Endothelial cell of umbilical vein (primary cell): ENCODE data around the gene FOXP4. TPM values are rescaled to one million over a fixed set of nuclear protein-coding genes. Genes with fewer than 3 reads are reported as not detected.

Source experiments
- BruUV-seq: library from RNA; stranded (reverse); fragments of 400-500 nt; replicated peaks from 2 replicates; lab custom pipeline; 2021; lab: Mats Ljungman, UMichigan
- CTCF ChIA-PET: fragments of 300-600, 350-600 bp; sonication (Branson Sonifier 250); formaldehyde crosslinking; loops from one replicate; lab custom pipeline; 2021; ENCODE audit warnings: antibody characterized with exemption, inconsistent platforms; lab: Charles Lee
- POLR2A ChIA-PET: fragments of 300-600, 350-600 bp; sonication (Branson Sonifier 250); formaldehyde crosslinking; loops from one replicate; lab custom pipeline; 2021; ENCODE audit warnings: antibody characterized with exemption, inconsistent platforms; lab: Charles Lee
- DNase-seq: peaks from one replicate; pipeline ENCODE4 v3.0.0-alpha.2; 2011; ENCODE audit warnings: low read depth, low spot score
- FAIRE-seq: peaks from 2 replicates; lab custom pipeline; 2011; peaks lifted over from hg19 to GRCh38; lab: Jason Lieb, UNC
- H2AFZ ChIP-seq: 2 replicates; pipeline ENCODE4 v1.6.0; 2012; ENCODE audit warnings: low read depth, low read length, control low read depth, inconsistent platforms
- H3K27ac ChIP-seq: 2 replicates; pipeline ENCODE4 v1.5.1; 2011; ENCODE audit warnings: low read depth, mild to moderate bottlenecking, control low read depth, low read length, moderate library complexity; ENCODE audit not compliant: insufficient read depth
- H3K27me3 ChIP-seq, 2 experiments: 2 replicates each; pipeline versions ENCODE4 v1.6.0 to v1.6.1; 2011; ENCODE audit warnings: low read length in 2 of 2, mixed read lengths in 1 of 2; ENCODE audit not compliant: control insufficient read depth in 2 of 2, insufficient read depth in 2 of 2
- H3K36me3 ChIP-seq, 2 experiments: 2 replicates in 1 of 2; 3 replicates in 1 of 2; pipeline ENCODE4 v1.5.1; 2011; ENCODE audit warnings: low read length in 2 of 2, mild to moderate bottlenecking in 1 of 2, moderate library complexity in 1 of 2; ENCODE audit not compliant: control insufficient read depth in 2 of 2, insufficient read depth in 2 of 2; ENCODE audit errors: extremely low read depth in 1 of 2
- H3K4me1 ChIP-seq: 3 replicates; pipeline ENCODE4 v1.5.1; 2011; ENCODE audit warnings: mild to moderate bottlenecking, low read length; ENCODE audit not compliant: control insufficient read depth, insufficient read depth; ENCODE audit errors: extremely low read depth
- H3K4me2 ChIP-seq: 2 replicates; pipeline ENCODE4 v1.6.1; 2011; ENCODE audit warnings: low read length, control low read depth, mixed read lengths; ENCODE audit not compliant: insufficient read depth
- H3K4me3 ChIP-seq, 3 experiments: fragments of 200-600 bp in 1 of 3; sonication (generic), shearing (Covaris generic) in 1 of 3; replicated peaks in 1 of 3; 2 replicates each; pipeline ENCODE4 v1.5.1; 2011 to 2016; ENCODE audit warnings: control low read depth in 3 of 3, low read length in 3 of 3, mild to moderate bottlenecking in 2 of 3, inconsistent platforms in 1 of 3, low read depth in 1 of 3, moderate library complexity in 1 of 3; ENCODE audit not compliant: insufficient read depth in 1 of 3
- H3K79me2 ChIP-seq: 2 replicates; pipeline ENCODE4 v1.6.0; 2012; ENCODE audit warnings: low read length, inconsistent platforms; ENCODE audit not compliant: control insufficient read depth, insufficient read depth
- H3K9ac ChIP-seq: replicated peaks from 2 replicates; pipeline ENCODE3; 2011; ENCODE audit warnings: low read length, control low read depth; ENCODE audit not compliant: insufficient read depth; ENCODE audit errors: extremely low read depth
- H3K9me1 ChIP-seq: replicated peaks from 3 replicates; pipeline ENCODE4 v1.6.0; 2011; ENCODE audit warnings: mild to moderate bottlenecking, low read length; ENCODE audit not compliant: control insufficient read depth, insufficient read depth; ENCODE audit errors: extremely low read depth
- H3K9me3 ChIP-seq: replicated peaks from 2 replicates; pipeline ENCODE4 v1.5.1; 2012; ENCODE audit warnings: low read length, inconsistent platforms; ENCODE audit not compliant: control insufficient read depth, insufficient read depth
- H4K20me1 ChIP-seq: replicated peaks from 2 replicates; pipeline ENCODE3; 2011; ENCODE audit warnings: mild to moderate bottlenecking, low read length; ENCODE audit not compliant: control insufficient read depth, insufficient read depth; ENCODE audit errors: extremely low read depth
- EZH2 ChIP-seq: IDR thresholded peaks from 2 replicates; pipeline ENCODE4 v1.6.1; 2012; ENCODE audit warnings: borderline replicate concordance, low read depth, mild to moderate bottlenecking, moderate library complexity, low read length, inconsistent platforms; ENCODE audit not compliant: severe bottlenecking
- FOS ChIP-seq: IDR thresholded peaks from 2 replicates; pipeline ENCODE4 v1.6.1; 2011; ENCODE audit warnings: mild to moderate bottlenecking, low read length, moderate library complexity, borderline replicate concordance; ENCODE audit not compliant: insufficient read depth
- GATA2 ChIP-seq: IDR thresholded peaks from 2 replicates; pipeline ENCODE4 v1.7.0; 2011; ENCODE audit warnings: low read depth, mild to moderate bottlenecking, moderate library complexity, mixed read lengths, low read length; ENCODE audit not compliant: insufficient read length, insufficient read depth
- JUN ChIP-seq: IDR thresholded peaks from 2 replicates; pipeline ENCODE4 v1.6.1; 2011; ENCODE audit warnings: borderline replicate concordance, low read depth; ENCODE audit not compliant: insufficient read length, insufficient read depth
- MAX ChIP-seq: IDR thresholded peaks from 2 replicates; pipeline ENCODE4 v1.6.1; 2011; ENCODE audit not compliant: insufficient read depth, insufficient read length
- MYC ChIP-seq: IDR thresholded peaks from one replicate; pipeline ENCODE4 v1.6.1; 2011; ENCODE audit warnings: mild to moderate bottlenecking, low read depth, low read length
- POLR2A ChIP-seq: IDR thresholded peaks from 2 replicates; pipeline ENCODE4 v1.6.1; 2012; ENCODE audit warnings: low read depth, mild to moderate bottlenecking, control low read depth, low read length
- POLR2AphosphoS5 ChIP-seq: IDR thresholded peaks from 2 replicates; pipeline ENCODE4 v1.6.1; 2012; ENCODE audit warnings: low read depth, mild to moderate bottlenecking, control low read depth, low read length, moderate library complexity; ENCODE audit not compliant: insufficient read depth
- dilution Hi-C: fragments of 300-500 bp; cut with MboI; formaldehyde crosslinking; loops from one replicate; pipeline ENCODE4 v1.15.0; 2019; ENCODE audit warnings: low sequenced_read_pairs; ENCODE audit not compliant: extremely low pct_ligation_motif_present
- intact Hi-C: fragments of 100-400 bp; cut with micrococcal nuclease; formaldehyde crosslinking; loops from one replicate; pipeline ENCODE4 v1.10.0; 2022
- polyA plus RNA-seq, 4 experiments: library from polyadenylated mRNA; depleted of rRNA in 3 of 4; stranded (reverse) in 3 of 4; unstranded in 1 of 4; fragments of >200 nt; gene quantifications; 2 replicates each; pipeline versions ENCODE4 v1.2.1 to v1.2.3, GENCODE V29; 2011 to 2012; ENCODE audit warnings: missing spikeins in 1 of 4
- total RNA-seq: library from RNA; stranded (reverse); gene quantifications from 2 replicates; pipeline ENCODE4 v1.2.3, GENCODE V29; 2021
- TF ChIP-seq, protein P1 (sequence below), 2 donors: IDR thresholded peaks; 1 replicate in 1 of 2; 2 replicates in 1 of 2; pipeline ENCODE4 v1.5.1; 2011; ENCODE audit warnings: low read length in 2 of 2, mild to moderate bottlenecking in 2 of 2, moderate library complexity in 2 of 2, control low read depth in 1 of 2, inconsistent platforms in 1 of 2, low read depth in 1 of 2; ENCODE audit not compliant: insufficient read depth in 1 of 2; ENCODE audit errors: extremely low read depth in 1 of 2

Gene FOXP4
- total and polyA plus RNA-seq, 2 donors (not counting 3 experiments of a cell fraction or from before 2014, with no cell fraction given): 5.6 to 23.9 TPM

DNA sequence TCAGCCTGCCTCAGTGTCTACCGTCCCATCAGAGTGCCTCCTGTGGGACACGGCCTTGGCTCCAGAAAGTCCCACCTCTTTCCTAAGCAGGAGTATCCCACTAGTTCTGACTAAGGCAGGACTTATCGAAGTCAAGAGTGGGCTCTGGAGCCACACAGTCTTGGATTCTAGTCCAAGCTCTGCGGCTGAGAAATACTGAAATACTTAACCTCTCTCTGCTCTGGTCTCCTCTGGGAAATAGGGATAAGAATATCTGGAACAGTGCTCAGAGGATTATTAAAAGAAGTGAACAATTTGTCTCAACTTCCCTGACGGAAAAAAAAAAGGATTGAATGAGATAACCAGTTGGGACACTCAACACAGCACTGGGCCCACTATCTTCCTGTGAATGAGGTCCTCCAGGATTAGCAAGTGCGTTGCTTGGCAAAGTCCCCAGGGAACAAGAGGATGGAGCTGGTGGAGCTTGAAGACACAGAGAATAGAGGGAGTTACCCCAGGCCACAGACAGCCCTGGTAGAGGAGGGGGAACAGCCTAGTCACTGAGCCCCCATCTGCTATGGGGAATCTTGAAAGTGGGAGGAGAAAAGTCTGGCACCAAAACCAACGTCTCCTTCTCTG is 34.6 kb upstream of the FOXP4 start:
- Histone ChIP-seq H3K9me3 (no peaks in the 10 kb centered on the region), H3K27me3 (peaks cover 10 to 27% of the 10 kb centered on the region in 2 experiments), H4K20me1 (no peaks in the 10 kb centered on the region), H3K4me2 (no peak overlapping the region), H3K9me1 (no peaks in the 10 kb centered on the region), H3K4me1 (no peaks in the 10 kb centered on the region), H3K79me2 (no peaks in the 10 kb centered on the region), H2AFZ (no peak overlapping the region), H3K36me3 (no peaks in the 10 kb centered on the region), H3K27ac (no peak overlapping the region), H3K4me3 (no peak overlapping the region), H3K9ac (no peak overlapping the region)
- no peak for DNase-seq
- no peak for FAIRE-seq
- dilution Hi-C loops (no loop called here), intact Hi-C loops (no loop called here)
- ChIA-PET CTCF (interaction anchor here (1.0 to 1.4 kb wide), 2 partner anchors 9 to 15 kb away, joined by 3 to 5 read pairs; no protein-coding TSS in a partner anchor), POLR2A (no interaction called here)
- no peak for TF ChIP-seq POLR2AphosphoS5
- no peak for TF ChIP-seq MYC
- no peak for TF ChIP-seq MAX
- TF ChIP-seq, protein P1, sequence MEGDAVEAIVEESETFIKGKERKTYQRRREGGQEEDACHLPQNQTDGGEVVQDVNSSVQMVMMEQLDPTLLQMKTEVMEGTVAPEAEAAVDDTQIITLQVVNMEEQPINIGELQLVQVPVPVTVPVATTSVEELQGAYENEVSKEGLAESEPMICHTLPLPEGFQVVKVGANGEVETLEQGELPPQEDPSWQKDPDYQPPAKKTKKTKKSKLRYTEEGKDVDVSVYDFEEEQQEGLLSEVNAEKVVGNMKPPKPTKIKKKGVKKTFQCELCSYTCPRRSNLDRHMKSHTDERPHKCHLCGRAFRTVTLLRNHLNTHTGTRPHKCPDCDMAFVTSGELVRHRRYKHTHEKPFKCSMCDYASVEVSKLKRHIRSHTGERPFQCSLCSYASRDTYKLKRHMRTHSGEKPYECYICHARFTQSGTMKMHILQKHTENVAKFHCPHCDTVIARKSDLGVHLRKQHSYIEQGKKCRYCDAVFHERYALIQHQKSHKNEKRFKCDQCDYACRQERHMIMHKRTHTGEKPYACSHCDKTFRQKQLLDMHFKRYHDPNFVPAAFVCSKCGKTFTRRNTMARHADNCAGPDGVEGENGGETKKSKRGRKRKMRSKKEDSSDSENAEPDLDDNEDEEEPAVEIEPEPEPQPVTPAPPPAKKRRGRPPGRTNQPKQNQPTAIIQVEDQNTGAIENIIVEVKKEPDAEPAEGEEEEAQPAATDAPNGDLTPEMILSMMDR (IDR thresholded peaks at IDR 0.05; ENCODE audit: extremely low read depth in 1 of 2, insufficient read depth in 1 of 2, low read depth in 1 of 2, low read length in 2 of 2): no peak
- no peak for TF ChIP-seq GATA2
- no peak for TF ChIP-seq FOS
- TF ChIP-seq EZH2: no peak
- no peak for TF ChIP-seq POLR2A
- no peak for TF ChIP-seq JUN
- no TSS peak for BruUV-seq
